Loucy (cell line): ENCODE results near the gene PSMG3.

Experiments used
- CTCF ChIP-seq: fragments of 200-600 bp; sonication (generic); conservative IDR thresholded peaks from 2 replicates; pipeline ENCODE4 v1.5.1; 2014; ENCODE audit warnings: mild to moderate bottlenecking, antibody characterized with exemption, low read length
- EZH2phosphoT487 ChIP-seq: fragments of 200-600 bp; IDR thresholded peaks from 2 replicates; pipeline ENCODE4 v1.6.1; 2018; ENCODE audit warnings: antibody characterized with exemption, mild to moderate bottlenecking, moderate library complexity, borderline replicate concordance

GRCh38 chr7:1591396-1591795 lies 21.6 kb upstream of the PSMG3 start:
- TF ChIP-seq CTCF: no peak
- no peak for TF ChIP-seq EZH2phosphoT487
